Measurements from ENCODE around the gene AP1S3. TPM values are rescaled to one million over a fixed set of nuclear protein-coding genes. Genes with fewer than 3 reads are reported as not detected.

The AP1S3 gene
- total RNA-seq, 1 donor from 2014 or later, result 5.1 TPM

GRCh38 chr2:223711596-223712326, 125.6 kb downstream of the AP1S3 start:
- no peak for DNase-seq (ENCODE audit: low spot score)
- no peaks in the 10 kb centered on the region for H3K36me3 ChIP-seq
- H3K27me3 ChIP-seq, result no peaks in the 10 kb centered on the region
- H2AFZ ChIP-seq (replicated peaks), result no peak overlapping the region
- no peak for TF ChIP-seq CTCF (IDR thresholded peaks at IDR 0.05)
- TF ChIP-seq EZH2 (IDR thresholded peaks at IDR 0.05), result no peak
- no peak for TF ChIP-seq EZH2phosphoT487 (IDR thresholded peaks at IDR 0.05)
- peaks cover 3% of the 10 kb centered on the region for H3K4me1 Mint-ChIP-seq
- no peak overlapping the region for H3K4me3 ChIP-seq
- H3K27ac Mint-ChIP-seq, result no peak overlapping the region
- H3F3A ChIP-seq (ENCODE audit: low read depth), result no peaks in the 10 kb centered on the region
- H3K27ac ChIP-seq, result no peak overlapping the region
- H3K27me3 Mint-ChIP-seq (ENCODE audit: insufficient read depth, low read depth), result peaks cover 2% of the 10 kb centered on the region
- no peak overlapping the region for H3K4me2 ChIP-seq
- H3K9me3 Mint-ChIP-seq, result peaks cover 6% of the 10 kb centered on the region
- H3K79me2 ChIP-seq (ENCODE audit: low read depth), result no peaks in the 10 kb centered on the region
- H3K9ac ChIP-seq, result no peak overlapping the region
- no peaks in the 10 kb centered on the region for H3K4me1 ChIP-seq
- H3K36me3 Mint-ChIP-seq, result peaks cover 3% of the 10 kb centered on the region
- no peaks in the 10 kb centered on the region for H3K9me3 ChIP-seq (ENCODE audit: low read depth)
- no peak overlapping the region for H3K4me3 Mint-ChIP-seq
- no peaks in the 10 kb centered on the region for H4K20me1 ChIP-seq (ENCODE audit: low read depth)

Other genes starting within 250 kb of the AP1S3 start
- gene SCG2, start 235.2 kb downstream of the AP1S3 start, total RNA-seq (ENCODE audit: low replicate concordance), result 0.04 and 0.25 TPM in 2 replicates
- gene WDFY1, start 107.8 kb upstream of the AP1S3 start, total RNA-seq (ENCODE audit: low replicate concordance), result 119 and 177 TPM in 2 replicates
- gene MRPL44, start 119.9 kb upstream of the AP1S3 start, total RNA-seq (ENCODE audit: low replicate concordance), result 56.6 and 70.8 TPM in 2 replicates
- gene SERPINE2, start 201.7 kb upstream of the AP1S3 start, total RNA-seq (ENCODE audit: low replicate concordance), result 19.6 and 28.8 TPM in 2 replicates